HG02840 (cell line): Measurements from ENCODE around the gene C11orf97.
"Not testable (repeated sequence)": the region's sequence is repeated elsewhere in the genome, so short reads cannot be mapped to it uniquely, and the experiment has no call there.

ENCODE experiments used
- ATAC-seq: cut with Tn5 transposase; IDR thresholded peaks from one replicate; pipeline ENCODE4 v1.9.1; 2021; ENCODE audit warnings: mild to moderate bottlenecking, moderate library complexity, moderate number of reproducible peaks; ENCODE audit not compliant: unreplicated experiment, low FRiP score

The C11orf97 gene

GRCh38 chr11:94555752-94556329 lies 43.6 kb downstream of the C11orf97 start:
- ATAC-seq = not testable (repeated sequence)

- ATAC-seq = no peak
Observed at GRCh38 chr11:94557421-94557820, 45.2 kb downstream of the C11orf97 start.

- ATAC-seq = no peak
Observed at GRCh38 chr11:94557992-94558391, 45.7 kb downstream of the C11orf97 start.

GRCh38 chr11:94558468-94558867 lies 46.2 kb downstream of the C11orf97 start:
- ATAC-seq = no peak

GRCh38 chr11:94558932-94559331 lies 46.7 kb downstream of the C11orf97 start:
- no peak for ATAC-seq

- ATAC-seq = no peak
Observed at GRCh38 chr11:94559361-94559760, 47.1 kb downstream of the C11orf97 start.

GRCh38 chr11:94560834-94561233 lies 48.6 kb downstream of the C11orf97 start:
- ATAC-seq = no peak

- ATAC-seq = no peak
Observed at GRCh38 chr11:94563176-94563847, 51.1 kb downstream of the C11orf97 start.

- ATAC-seq = no peak
Observed at GRCh38 chr11:94563848-94564467, 51.7 kb downstream of the C11orf97 start.

GRCh38 chr11:94567181-94567670 lies 55.0 kb downstream of the C11orf97 start, which contains the start of gene PIWIL4:
Gene PIWIL4, plus strand, starts transcription at chr11:94567368. Its CDS starts 151 bp downstream, at chr11:94567519.
- ATAC-seq = no peak

GRCh38 chr11:94568200-94568599 lies 55.9 kb downstream of the C11orf97 start:
- ATAC-seq = no peak

GRCh38 chr11:94568717-94569116 lies 56.5 kb downstream of the C11orf97 start:
- no peak for ATAC-seq

- not testable (repeated sequence) for ATAC-seq
Observed at GRCh38 chr11:94572975-94573374, 60.7 kb downstream of the C11orf97 start.

GRCh38 chr11:94574193-94574961 lies 62.1 kb downstream of the C11orf97 start:
- ATAC-seq = no peak

GRCh38 chr11:94576306-94576705 lies 64.0 kb downstream of the C11orf97 start:
- ATAC-seq = no peak

- ATAC-seq = no peak
Observed at GRCh38 chr11:94577841-94578240, 65.6 kb downstream of the C11orf97 start.
